ENCODE results near the gene SCGB1D1. TPM values are rescaled to one million over a fixed set of nuclear protein-coding genes. Genes with fewer than 3 reads are reported as not detected.
"Not testable (repeated sequence)": the region's sequence is repeated elsewhere in the genome, so short reads cannot be mapped to it uniquely, and the experiment has no call there.

Gene SCGB1D1
- total RNA-seq, 1 donor: not detected

DNA sequence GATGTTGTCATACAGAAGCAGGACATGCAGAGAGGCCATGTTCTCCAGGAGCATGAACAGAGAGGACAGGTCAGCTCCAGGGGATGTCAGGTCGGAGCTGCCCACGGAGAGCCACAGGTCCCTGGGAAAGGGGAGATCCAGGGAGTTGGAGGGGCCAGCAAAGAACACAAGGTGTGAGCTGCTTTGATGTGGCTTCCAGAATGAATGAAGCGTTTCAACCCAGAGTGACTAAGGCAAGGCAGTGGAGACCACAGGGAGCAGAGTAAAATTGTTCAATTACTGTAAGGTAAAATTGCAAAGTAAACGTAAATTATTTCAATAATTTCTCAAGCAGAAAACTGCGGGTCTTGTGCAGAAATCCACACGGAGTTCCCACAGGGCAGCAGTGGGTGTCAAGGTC lies 12.9 kb downstream of the SCGB1D1 start:
- no peak for DNase-seq (ENCODE audit: low read depth)
- H3K4me3 ChIP-seq (ENCODE audit: low read depth, low read length): no peak overlapping the region
- TF ChIP-seq CTCF (IDR thresholded peaks at IDR 0.05; ENCODE audit: insufficient read depth, low read length): no peak

- H3K4me3 ChIP-seq (ENCODE audit: low read depth, low read length): no peak overlapping the region
- no peak for DNase-seq (ENCODE audit: low read depth)
- no peak for TF ChIP-seq CTCF (IDR thresholded peaks at IDR 0.05; ENCODE audit: insufficient read depth, low read length)
Observed at GRCh38 chr11:62204430-62204829, 14.4 kb downstream of the SCGB1D1 start.

DNA sequence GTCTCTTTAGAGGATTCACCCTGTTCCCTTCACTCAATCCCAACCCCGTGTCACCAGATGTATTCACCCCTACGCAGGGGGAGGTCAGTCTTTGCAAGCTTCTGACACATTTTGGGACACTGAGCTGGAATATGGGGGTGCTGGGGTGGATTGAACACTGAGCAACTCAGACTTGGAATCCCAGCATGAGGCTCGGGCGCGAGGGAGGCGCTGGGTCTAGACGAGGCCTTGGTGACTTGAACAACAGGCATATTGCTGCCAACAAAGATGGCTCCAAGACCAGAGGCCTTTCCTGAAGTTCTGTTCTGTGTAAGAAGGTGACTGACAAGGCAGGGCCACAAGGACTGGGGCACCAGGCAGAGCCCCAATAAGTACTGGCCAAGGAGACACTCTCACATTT lies 15.4 kb downstream of the SCGB1D1 start:
- no peak for TF ChIP-seq CTCF (IDR thresholded peaks at IDR 0.05; ENCODE audit: insufficient read depth, low read length)
- DNase-seq (ENCODE audit: low read depth): no peak
- no peak overlapping the region for H3K4me3 ChIP-seq (ENCODE audit: low read depth, low read length)

DNA sequence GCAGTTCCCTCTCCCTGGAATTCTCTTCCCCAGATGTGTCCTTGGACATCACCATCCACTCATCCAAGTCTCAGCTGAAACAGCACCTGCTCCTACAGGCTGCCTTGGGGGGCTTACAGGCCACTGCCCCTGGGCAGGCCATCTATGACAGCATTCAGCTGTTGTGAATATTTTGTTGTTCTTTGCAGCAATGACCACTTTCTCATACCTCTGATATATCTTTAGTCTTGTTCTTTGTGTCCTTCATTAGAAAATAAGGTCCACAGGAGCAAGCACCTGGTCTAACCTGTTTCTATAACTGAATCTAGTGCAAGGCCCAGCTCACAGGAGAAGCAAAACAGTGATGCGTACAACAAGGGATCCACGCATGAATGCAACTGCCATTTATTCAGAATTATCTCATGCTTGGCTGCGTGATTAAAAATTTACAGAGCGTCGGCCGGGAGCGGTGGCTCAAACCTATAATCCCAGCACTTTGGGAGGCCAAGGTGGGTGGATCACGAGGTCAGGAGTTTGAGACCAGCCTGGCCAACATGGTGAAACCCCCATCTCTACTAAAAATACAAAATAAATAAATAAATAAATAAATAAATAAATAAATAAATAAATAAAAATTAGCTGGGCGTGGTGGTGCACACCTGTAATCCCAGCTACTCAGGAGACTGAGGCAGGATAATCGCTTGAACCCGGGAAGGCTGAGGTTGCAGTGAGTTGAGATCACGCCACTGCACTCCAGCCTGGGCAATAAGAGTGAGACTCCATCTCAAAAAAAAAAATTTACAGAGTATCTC lies 16.5 kb downstream of the SCGB1D1 start:
- DNase-seq (ENCODE audit: low read depth); H3K4me3 ChIP-seq (ENCODE audit: low read depth, low read length): not testable (repeated sequence)

GRCh38 chr11:62208785-62209144 lies 18.7 kb downstream of the SCGB1D1 start:
- TF ChIP-seq CTCF (IDR thresholded peaks at IDR 0.05; ENCODE audit: insufficient read depth, low read length): no peak
- no peak for DNase-seq (ENCODE audit: low read depth)
- H3K4me3 ChIP-seq (ENCODE audit: low read depth, low read length): no peak overlapping the region

DNA sequence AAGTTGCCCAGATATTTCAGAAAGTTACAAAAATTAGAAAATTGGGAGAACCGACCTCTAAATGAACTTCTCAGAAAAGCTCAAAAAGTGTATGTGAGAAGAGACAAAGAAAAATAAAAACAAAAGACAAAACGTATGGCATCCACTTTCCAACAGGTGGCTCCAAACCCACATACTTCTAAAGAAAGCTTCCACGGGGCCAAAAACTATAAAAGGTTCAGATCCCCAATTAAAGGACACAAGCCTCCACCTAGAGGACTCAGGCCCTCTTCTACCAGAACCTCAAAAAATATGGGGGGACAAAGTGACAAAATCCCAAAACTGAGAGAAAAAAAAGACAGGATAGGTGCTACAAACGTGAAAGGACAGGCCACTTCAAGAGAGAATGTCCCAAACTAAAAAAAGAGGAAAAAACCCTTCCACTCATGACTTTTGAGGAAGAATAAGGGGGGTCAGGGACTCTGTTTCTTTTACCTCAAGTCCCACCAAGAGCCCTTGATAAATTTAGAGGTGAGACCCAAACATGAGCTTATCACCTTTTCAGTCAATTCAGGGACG lies 27.3 kb downstream of the SCGB1D1 start:
- TF ChIP-seq CTCF (IDR thresholded peaks at IDR 0.05; ENCODE audit: insufficient read depth, low read length): peak; percentile 49
- DNase-seq (ENCODE audit: low read depth): peak; percentile 28
- H3K4me3 ChIP-seq (ENCODE audit: low read depth, low read length): no peak overlapping the region

GRCh38 chr11:62221498-62221897 lies 31.5 kb downstream of the SCGB1D1 start:
- no peak overlapping the region for H3K4me3 ChIP-seq (ENCODE audit: low read depth, low read length)
- TF ChIP-seq CTCF (IDR thresholded peaks at IDR 0.05; ENCODE audit: insufficient read depth, low read length): no peak
- no peak for DNase-seq (ENCODE audit: low read depth)
